Epithelial cell of esophagus (primary cell): ENCODE results near the gene HES4.

Experiments
- DNase-seq: peaks from one replicate; pipeline ENCODE4 v3.0.0; 2010; ENCODE audit warnings: low read depth
- H3K4me3 ChIP-seq: 2 replicates; pipeline ENCODE4 v1.5.1; 2011; ENCODE audit warnings: mild to moderate bottlenecking, low read length, control low read depth
- TF ChIP-seq, protein P1 (sequence below): IDR thresholded peaks from 2 replicates; pipeline ENCODE4 v1.5.1; 2011; ENCODE audit warnings: low read depth, mild to moderate bottlenecking, low read length, control low read depth, inconsistent platforms; ENCODE audit not compliant: insufficient read depth; ENCODE audit errors: missing control alignments

The HES4 gene

GRCh38 chr1:982765-983436, 17.0 kb downstream of the HES4 start:
- no peak overlapping the region for H3K4me3 ChIP-seq
- DNase-seq = no peak
- TF ChIP-seq, protein P1, sequence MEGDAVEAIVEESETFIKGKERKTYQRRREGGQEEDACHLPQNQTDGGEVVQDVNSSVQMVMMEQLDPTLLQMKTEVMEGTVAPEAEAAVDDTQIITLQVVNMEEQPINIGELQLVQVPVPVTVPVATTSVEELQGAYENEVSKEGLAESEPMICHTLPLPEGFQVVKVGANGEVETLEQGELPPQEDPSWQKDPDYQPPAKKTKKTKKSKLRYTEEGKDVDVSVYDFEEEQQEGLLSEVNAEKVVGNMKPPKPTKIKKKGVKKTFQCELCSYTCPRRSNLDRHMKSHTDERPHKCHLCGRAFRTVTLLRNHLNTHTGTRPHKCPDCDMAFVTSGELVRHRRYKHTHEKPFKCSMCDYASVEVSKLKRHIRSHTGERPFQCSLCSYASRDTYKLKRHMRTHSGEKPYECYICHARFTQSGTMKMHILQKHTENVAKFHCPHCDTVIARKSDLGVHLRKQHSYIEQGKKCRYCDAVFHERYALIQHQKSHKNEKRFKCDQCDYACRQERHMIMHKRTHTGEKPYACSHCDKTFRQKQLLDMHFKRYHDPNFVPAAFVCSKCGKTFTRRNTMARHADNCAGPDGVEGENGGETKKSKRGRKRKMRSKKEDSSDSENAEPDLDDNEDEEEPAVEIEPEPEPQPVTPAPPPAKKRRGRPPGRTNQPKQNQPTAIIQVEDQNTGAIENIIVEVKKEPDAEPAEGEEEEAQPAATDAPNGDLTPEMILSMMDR = no peak

DNA sequence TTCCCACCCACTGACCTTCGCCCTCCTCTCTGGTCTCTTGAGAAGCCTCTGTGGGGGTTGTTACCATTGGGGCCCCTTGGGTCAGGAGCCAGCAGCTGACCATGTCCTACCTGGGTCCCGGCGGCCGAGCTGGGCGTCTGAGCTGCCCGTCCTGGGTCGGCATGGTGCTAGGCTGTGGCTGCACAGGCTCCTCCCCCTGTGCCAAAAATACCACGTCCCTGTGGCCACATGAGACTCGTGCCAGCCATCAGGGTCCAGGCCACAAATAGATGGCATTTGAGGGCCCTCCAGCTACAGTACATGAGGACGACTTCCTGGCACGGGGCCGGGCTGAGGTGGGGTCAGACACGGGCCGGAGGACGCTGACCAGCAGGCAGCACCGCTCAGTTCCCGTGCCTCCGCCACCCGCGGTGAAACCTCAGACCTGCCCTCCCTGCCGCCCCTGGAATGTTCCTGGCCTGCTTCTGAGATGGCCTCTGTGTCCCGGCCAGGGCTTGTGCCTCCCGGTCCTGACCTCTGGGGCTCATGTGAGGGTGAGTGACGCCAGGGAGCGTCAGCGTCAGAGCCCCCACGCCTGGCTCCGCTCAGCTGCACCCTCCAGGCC, 17.8 kb downstream of the HES4 start, which contains the start of gene PERM1:
PERM1 (minus strand) TSS at position 139 of the 604 bp plus-strand sequence. CDS start 1,064 bp downstream, outside the sequence.
- DNase-seq = no peak
- no peak within 1 kb of the TSS for H3K4me3 ChIP-seq
- TF ChIP-seq, protein P1 = no peak

GRCh38 chr1:981491-981954, 18.4 kb downstream of the HES4 start:
- TF ChIP-seq, protein P1 = no peak
- no peak overlapping the region for H3K4me3 ChIP-seq
- DNase-seq = no peak

DNA sequence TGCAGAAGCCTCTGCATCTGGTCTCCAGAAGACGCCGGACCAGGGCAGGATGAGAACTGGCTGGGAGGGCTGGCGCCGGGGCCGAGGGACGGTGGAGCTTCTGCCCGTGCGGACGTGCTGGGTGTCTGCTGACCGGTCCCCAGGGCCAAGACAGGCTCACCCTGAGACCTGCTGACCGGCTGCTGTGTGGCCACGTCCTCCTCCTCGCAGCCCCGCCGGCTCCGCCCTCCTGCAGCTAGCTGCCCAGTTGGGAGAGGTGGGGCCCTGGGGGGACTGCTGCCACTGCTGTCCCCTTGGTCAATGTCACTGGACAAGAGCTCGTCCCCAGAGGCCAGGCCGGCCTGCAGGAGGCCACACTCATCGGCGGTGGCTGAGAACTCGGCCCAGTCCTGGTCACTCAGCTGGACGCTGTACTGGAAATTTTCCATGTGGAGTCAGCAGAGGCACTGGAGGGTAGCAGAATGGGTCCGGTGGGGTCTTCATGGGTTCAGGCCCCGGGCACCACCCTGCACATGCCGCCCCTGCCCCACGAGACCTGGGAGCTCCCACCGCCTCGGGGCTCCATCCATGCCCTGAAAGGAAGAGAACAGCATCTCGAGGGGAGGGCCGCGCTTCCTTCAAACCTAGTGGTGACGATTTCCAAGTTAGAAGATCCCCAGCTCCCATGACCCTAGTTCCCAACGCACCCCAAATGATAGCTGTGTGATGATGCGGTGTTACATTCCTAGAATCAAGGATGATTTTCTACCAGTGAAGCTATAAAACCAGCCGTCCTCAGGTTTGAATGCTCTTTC, 19.1 kb downstream of the HES4 start:
- H3K4me3 ChIP-seq = no peak overlapping the region
- DNase-seq = no peak
- TF ChIP-seq, protein P1 = no peak

GRCh38 chr1:980137-980571, 19.7 kb downstream of the HES4 start:
- H3K4me3 ChIP-seq = no peak overlapping the region
- TF ChIP-seq, protein P1 = no peak
- peak; percentile 53 for DNase-seq

GRCh38 chr1:979744-980072, 20.2 kb downstream of the HES4 start:
- no peak for DNase-seq
- TF ChIP-seq, protein P1 = no peak

More at GRCh38 chr1:979744-980072, 20.2 kb downstream of the HES4 start:
- no peak overlapping the region for H3K4me3 ChIP-seq
